HG02870 (cell line): Measurements from ENCODE around the gene TP63.

Experiments
- ATAC-seq: cut with Tn5 transposase; IDR thresholded peaks from one replicate; pipeline ENCODE4 v1.9.1; 2021; ENCODE audit warnings: mild to moderate bottlenecking, moderate library complexity; ENCODE audit not compliant: unreplicated experiment

The TP63 gene

GRCh38 chr3:189842681-189843602 is 211.8 kb downstream of the TP63 start:
- ATAC-seq = no peak

- ATAC-seq = no peak
Measured at GRCh38 chr3:189845069-189845468, 213.9 kb downstream of the TP63 start.

GRCh38 chr3:189848395-189849040 is 217.3 kb downstream of the TP63 start:
- ATAC-seq = no peak

GRCh38 chr3:189849262-189849661 is 218.1 kb downstream of the TP63 start:
- ATAC-seq = no peak

GRCh38 chr3:189851682-189852081 is 220.5 kb downstream of the TP63 start:
- no peak for ATAC-seq

- no peak for ATAC-seq
Measured at GRCh38 chr3:189853906-189854305, 222.7 kb downstream of the TP63 start.

GRCh38 chr3:189860296-189860695 is 229.1 kb downstream of the TP63 start:
- no peak for ATAC-seq

GRCh38 chr3:189862385-189862998 is 231.3 kb downstream of the TP63 start:
- ATAC-seq = no peak

GRCh38 chr3:189863031-189863430 is 231.8 kb downstream of the TP63 start:
- ATAC-seq = no peak

- no peak for ATAC-seq
Measured at GRCh38 chr3:189868061-189868460, 236.9 kb downstream of the TP63 start.

- ATAC-seq = no peak
Measured at GRCh38 chr3:189869165-189869564, 238.0 kb downstream of the TP63 start.

GRCh38 chr3:189871418-189871817 is 240.2 kb downstream of the TP63 start:
- no peak for ATAC-seq

GRCh38 chr3:189883113-189883753 is 252.0 kb downstream of the TP63 start:
- no peak for ATAC-seq

GRCh38 chr3:189890496-189890895 is 259.3 kb downstream of the TP63 start:
- ATAC-seq = no peak

GRCh38 chr3:189896533-189896932 is 265.3 kb downstream of the TP63 start:
- no peak for ATAC-seq

GRCh38 chr3:189897406-189897805 is 266.2 kb downstream of the TP63 start:
- no peak for ATAC-seq

GRCh38 chr3:189898559-189899153 is 267.5 kb downstream of the TP63 start:
- ATAC-seq = no peak

- no peak for ATAC-seq
Measured at GRCh38 chr3:189899186-189899585, 268.0 kb downstream of the TP63 start.

- no peak for ATAC-seq
Measured at GRCh38 chr3:189900578-189900977, 269.4 kb downstream of the TP63 start.

GRCh38 chr3:189901481-189901880 is 270.3 kb downstream of the TP63 start:
- no peak for ATAC-seq
